Stimulated activated CD4-positive, alpha-beta T cell treated with anti-CD3 and anti-CD28 coated beads, TNF-alpha, amount 100 ng/mL, for 4 hours (primary cell): ENCODE results near the gene ATP5PD.

Experiments
- DNase-seq, 3 experiments: peaks; one replicate each; pipeline ENCODE4 v3.0.0-alpha.2; 2020; ENCODE audit warnings: low read depth in 3 of 3

ATP5PD gene

DNA sequence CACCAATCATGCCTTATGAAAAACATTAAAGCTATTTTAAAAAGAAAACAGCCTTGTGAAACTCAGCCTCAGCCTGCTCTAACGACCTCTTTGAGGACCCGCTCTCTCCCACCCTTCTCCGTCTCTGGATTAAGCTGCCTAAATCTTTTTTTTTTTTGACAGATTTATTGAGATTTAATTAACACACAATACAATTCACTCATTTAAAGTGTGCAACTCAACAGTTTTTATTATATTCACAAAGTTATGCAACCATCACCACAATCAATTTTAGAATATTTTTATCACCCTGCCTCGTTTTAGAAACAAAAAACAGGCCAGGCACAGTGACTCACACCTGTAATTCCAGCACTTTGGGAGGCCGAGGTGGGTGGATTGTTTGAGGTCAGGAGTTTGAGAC is 50.9 kb downstream of the ATP5PD start:
- no peak for DNase-seq

DNA sequence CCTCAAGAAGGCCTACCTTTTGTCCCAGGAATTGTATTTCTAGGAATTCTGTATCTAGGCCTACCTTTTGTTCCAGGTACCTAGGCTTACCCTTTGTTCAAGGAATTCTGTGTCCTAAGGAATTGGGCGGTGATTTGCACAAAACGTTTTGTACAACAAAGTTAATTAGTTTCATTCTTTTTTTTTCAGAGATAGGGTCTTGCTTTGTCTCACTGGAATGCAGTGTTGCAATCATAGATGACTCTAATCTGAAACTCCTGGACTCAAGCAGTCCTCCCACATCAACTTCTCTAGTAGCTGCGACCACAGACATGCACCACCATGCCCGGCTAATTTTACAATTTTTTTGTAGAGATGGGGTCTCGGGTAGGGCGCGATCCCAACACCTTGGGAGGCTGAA is 52.3 kb downstream of the ATP5PD start:
- no peak for DNase-seq

DNA sequence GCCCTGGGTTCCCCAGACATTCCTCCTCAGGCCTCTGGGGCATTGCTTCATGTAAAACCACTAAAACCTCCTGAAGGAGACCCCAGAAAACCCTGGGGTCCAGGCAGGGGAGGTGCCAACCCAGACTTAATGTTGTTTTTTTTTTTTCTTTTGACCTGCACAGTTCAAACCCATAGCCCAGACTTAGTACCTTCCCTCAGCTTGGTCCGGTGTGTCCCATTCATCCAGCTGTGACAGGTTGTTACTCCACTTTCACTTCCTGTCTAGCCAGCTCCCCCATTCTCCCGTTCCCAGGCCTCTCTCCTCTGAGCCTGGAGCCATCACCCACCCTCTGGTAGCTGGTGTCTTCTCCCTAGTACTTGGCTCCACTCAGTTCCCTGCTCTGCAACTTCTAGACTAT is 54.5 kb downstream of the ATP5PD start:
- DNase-seq, result no peak

DNA sequence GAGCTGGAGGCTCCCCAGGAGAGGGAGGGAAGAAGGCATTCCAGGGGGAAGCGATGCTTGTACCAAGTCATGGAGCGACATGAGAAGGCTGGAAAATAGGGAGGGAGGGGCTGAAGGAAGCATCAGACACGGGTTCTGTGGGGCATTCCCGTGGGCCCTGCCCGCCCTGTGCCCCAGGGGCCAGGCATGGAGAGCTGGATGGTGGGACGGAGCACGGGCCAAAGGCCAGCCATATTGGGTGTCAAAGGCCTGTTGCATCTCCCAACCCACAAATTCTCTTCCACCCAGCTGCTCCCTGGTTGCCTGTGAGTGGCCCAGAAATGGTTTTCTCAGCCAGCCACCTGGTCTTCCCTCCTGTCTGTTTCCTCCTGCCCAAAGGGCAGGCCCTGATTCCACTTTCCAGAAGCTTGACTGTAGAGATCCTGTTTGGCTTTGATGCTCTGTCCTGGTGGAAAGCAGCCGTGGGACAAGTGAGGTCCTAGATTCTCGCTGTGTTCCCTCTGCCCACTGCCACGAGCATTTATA is 56.1 kb downstream of the ATP5PD start:
- DNase-seq, result no peak
